NCI-H226 (cell line): ENCODE data around the gene SPATA2L.

Experiments
- DNase-seq: peaks from one replicate; pipeline ENCODE4 v3.0.0-alpha.2; 2015

The SPATA2L gene

GRCh38 chr16:89727406-89728120 is 26.1 kb upstream of the SPATA2L start:
- DNase-seq = no peak

DNA sequence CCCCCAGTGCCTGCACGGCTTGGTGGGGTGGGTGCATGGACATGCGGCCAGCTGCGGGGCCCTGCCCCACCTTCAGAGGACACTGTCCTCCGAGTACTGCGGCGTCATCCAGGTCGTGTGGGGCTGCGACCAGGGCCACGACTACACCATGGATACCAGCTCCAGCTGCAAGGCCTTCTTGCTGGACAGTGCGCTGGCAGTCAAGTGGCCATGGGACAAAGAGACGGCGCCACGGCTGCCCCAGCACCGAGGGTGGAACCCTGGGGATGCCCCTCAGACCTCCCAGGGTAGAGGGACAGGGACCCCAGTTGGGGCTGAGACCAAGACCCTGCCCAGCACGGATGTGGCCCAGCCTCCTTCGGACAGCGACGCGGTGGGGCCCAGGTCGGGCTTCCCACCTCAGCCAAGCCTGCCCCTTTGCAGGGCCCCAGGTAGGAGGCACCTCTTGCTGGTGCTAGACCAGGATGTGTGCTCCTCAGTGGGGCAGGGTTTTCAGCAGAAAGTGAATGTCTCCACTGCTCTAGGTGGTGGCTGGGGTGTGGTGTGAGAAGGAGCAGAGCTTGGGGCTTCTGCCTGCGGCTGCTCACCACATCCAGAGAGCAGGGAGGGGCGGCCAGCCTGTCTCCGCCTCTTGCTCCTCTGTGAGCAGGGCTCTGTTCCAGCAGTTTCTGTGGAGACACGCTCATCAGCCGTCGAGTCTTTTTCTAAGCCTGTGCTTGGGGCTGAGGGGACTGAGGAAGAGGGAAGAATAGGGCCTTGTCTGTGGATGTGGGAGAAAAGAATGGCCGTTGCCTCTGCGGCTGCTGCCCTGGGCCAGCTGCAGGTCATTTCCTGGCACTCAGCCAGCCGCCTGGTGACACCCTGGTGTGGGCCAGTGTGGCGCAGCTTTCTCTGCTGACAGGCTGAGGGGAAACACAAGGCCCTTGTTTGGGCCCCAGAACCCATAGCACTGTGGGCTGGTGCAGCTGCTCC is 22.1 kb upstream of the SPATA2L start:
- DNase-seq = no peak

GRCh38 chr16:89722392-89723278 is 21.1 kb upstream of the SPATA2L start:
- DNase-seq = peak; percentile 55

- peak; percentile 73 for DNase-seq
These were observed 20.3 kb upstream of the SPATA2L start for GRCh38 chr16:89721546-89722391.

GRCh38 chr16:89720813-89721545 is 19.5 kb upstream of the SPATA2L start, which contains the start of the genes VPS9D1 and ZNF276:
TSS of gene VPS9D1 (minus strand) at chr16:89720898. CDS start at chr16:89720861, 37 bp downstream.
TSS of gene ZNF276 (plus strand) at chr16:89721537. CDS start at chr16:89721641, 104 bp downstream.
- peak; percentile 73 for DNase-seq

DNA sequence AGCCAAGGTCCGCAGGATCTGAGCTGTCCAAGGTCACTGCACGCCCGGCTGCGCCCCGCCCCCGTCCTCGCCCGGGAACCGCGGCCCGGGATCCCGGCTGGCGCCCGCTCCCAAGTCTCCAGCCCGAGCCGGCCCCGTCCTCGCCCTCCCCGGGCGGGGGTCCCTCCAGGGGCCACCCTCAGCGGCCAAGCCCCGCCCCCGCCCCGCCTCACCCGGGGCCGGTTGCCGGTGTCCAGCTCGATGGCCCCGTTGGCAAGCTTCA is 19.0 kb upstream of the SPATA2L start:
- no peak for DNase-seq

DNA sequence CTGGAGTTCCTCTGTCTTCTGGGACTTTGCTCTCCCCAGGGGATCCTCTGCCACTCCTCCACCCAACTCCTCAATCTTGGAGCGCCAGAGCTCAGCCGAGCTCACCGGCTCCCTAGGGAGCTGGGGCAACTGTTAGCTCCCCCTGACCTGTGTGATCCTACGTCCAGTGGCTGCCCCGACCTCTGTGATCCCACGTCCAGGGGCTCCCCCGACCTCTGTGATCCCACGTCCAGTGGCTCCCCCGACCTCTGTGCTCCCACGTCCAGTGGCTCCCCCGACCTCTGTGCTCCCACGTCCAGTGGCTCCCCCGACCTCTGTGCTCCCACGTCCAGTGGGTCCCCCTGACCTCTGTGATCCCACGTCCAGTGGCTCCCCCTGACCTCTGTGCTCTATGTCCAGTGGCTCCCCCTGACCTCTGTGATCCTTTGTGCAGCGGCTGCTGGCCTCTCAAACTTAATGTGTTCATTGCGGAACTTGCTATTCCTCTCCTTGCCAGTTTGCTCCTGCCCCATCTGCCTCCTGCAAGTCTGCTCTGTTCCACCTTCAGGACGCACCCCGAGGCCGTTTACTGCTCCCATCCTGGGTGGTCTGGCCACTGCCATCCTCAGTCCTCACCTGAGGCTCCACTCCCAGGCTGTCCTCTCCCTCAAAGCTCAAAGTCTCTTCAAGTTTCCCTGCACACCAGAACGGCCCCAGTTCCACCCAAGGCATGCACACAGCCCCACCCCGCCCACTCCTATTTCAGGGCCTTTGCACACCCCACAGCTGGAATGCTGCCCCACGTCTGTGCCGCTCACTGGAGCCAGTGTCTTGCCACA is 16.4 kb upstream of the SPATA2L start:
- DNase-seq = no peak

DNA sequence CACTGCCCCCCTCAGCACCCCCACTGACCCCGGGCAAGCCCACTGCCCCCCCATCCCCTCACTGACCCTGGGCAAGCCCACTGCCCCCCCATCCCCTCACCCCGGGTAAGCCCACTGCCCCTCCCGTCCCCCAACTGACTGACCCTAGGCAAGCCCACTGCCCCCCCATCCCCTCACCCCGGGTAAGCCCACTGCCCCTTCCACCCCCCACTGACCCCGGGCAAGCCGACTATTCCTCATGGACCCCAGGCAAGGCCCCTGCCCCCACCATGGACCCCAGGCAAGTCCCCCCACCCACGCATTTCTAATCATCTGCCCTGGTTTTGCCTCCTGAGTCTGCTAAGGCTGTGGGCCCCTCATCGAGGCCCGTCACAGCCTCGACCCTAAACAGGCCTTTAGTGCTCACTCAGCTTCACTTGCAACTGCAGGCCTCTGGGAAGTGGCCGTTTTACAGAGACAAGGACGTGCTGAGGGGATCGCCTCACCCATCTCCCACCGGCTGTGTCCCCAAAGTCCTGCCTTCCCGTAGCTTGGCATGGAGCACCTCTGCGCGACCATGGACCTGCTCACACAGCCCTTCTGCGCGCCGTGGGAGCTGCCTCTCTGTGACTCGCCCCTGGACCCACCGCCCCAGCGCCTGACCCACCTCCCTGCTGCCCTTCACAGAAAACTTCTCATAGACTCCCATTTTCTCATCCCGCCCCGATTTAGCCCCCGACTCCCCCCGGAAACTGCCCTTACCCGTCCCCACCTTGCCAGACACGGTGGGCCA is 15.6 kb upstream of the SPATA2L start:
- DNase-seq = no peak

DNA sequence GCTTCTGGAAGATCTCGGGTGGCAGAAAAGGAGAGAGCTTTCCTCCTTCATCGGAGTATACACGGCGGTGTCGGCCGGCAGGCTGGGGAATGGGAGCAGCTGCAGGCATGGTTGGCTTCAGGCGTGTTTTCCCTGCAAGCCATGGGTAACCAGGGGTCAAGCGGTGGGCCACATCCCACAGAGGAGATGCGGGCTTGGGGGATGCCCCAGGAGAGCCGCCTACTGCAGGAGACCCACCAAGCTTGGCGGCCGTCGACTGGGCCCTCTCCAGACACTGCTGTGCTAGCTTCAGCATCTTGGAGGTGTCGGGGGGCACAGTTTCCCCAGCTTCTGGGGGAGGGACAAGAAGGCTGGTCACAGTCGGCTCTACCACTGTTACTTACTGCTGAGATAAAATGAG is 15.0 kb upstream of the SPATA2L start:
- no peak for DNase-seq

- DNase-seq = no peak
These were observed 10.8 kb upstream of the SPATA2L start for GRCh38 chr16:89712274-89712781.

- no peak for DNase-seq
These were observed 10.2 kb upstream of the SPATA2L start for GRCh38 chr16:89711601-89712273.

DNA sequence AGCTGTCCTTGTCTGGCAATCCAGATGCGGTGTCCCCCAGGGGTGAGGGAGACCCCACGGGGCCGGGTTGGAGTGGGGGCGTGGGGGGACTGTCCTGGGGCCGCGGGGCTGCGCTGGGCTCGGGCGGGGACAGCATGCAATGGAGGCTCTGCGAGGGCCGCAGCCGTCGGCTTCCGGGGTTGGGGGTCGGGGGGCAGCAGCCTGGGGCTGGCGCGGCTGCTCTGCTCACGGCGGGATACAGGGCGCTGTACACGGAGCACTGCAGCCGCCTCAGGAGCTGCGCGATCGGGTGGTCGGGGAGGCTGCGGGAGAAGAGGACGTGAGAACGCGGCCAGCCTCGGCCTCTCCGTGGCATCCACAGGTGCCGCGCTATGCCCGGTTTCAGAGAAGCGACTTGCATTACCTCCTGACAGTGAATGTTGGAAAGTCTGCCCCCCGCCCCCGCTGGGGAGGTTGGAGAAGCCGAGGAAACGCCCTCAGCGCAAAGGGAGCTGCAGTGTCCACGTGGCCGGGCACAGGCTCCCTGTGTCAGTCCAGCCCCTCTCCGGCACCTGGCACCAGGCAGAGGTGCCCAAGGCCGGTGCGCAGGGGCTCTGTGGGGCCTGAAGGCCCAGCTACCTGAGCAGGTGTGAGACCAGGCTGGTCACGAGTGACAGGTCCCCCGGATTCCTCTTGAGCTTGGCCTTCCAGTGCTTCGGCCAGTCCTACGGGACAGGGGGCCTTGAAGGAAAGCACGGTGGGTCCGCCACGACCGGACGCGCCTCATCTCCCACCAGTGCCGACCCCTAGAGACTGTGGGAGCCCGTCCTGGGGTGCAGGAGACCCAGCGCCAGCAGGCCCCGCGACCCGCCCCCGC is 9.4 kb upstream of the SPATA2L start:
- DNase-seq = no peak

GRCh38 chr16:89709716-89710432 is 8.4 kb upstream of the SPATA2L start:
- DNase-seq = no peak

DNA sequence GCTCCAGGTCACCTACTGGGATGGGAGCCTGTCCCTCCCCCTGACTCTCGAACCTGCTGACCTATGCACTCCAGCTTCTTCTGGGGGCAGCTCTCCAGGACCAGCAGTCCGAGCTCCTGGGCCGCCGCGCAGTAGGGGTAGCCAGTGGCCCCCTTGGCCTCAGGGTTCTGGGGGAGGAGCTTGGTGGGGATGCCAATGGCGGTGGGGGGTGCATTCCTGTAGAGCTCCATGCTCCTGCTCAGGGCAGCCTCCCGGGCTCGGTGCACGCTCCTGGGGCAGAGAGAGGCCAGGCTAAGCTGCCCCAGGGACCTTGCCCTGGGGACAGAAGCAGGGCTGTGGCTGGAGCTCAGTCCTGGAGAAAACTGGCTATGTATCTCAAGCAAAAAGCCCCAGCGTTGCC is 7.7 kb upstream of the SPATA2L start:
- DNase-seq = no peak

GRCh38 chr16:89708481-89708931 is 7.0 kb upstream of the SPATA2L start:
- no peak for DNase-seq

DNA sequence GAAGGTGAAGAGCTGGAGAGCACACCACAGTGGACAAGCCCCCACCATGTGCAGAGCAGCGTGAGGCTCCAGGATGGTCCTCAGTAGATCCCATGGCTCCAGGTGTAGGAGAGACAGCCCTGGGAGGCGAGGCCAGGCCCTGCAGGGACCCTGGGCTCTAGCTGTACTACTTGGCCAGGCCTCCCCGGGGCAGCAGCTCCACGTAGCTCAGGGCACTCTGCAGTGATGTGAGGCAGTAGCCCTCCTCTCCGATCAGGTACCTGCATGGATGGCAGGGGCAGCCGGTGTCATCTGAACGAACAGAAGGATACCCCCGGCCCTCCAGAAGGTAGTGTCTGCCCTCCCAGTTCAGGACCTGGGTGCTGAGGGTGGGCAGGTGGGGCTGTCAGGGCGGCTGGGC is 6.2 kb upstream of the SPATA2L start:
- DNase-seq = no peak
